ENCODE data around the gene SF3B2.

DNA sequence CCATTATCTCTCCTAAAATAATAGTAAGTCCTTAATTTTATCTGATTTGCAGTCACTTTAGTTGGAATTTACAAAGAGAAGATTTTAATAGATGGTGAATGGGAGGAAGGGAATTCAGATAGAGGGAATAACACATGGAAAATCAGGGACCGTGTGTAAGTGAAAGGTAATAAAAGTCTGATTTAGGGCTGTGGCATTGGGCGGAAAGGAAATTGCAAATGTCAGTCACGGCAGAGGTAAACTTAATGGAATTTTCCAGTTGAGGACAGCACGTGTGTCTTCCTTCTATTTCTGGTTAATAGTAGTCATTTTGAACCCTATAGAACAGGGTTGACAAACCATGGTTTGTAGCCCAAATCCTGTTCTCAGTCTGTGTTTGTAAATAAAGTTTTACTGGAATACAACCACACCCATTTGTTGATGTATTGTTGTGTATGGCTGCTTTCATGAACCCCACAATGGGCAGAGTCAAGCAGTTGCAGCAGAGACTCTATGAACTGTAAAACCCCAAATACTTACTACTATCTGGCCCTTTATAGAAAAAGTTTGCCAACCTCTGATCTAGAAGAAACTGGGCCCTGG lies 52.0 kb downstream of the SF3B2 start:
- TF ChIP-seq, protein P1, sequence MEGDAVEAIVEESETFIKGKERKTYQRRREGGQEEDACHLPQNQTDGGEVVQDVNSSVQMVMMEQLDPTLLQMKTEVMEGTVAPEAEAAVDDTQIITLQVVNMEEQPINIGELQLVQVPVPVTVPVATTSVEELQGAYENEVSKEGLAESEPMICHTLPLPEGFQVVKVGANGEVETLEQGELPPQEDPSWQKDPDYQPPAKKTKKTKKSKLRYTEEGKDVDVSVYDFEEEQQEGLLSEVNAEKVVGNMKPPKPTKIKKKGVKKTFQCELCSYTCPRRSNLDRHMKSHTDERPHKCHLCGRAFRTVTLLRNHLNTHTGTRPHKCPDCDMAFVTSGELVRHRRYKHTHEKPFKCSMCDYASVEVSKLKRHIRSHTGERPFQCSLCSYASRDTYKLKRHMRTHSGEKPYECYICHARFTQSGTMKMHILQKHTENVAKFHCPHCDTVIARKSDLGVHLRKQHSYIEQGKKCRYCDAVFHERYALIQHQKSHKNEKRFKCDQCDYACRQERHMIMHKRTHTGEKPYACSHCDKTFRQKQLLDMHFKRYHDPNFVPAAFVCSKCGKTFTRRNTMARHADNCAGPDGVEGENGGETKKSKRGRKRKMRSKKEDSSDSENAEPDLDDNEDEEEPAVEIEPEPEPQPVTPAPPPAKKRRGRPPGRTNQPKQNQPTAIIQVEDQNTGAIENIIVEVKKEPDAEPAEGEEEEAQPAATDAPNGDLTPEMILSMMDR (conservative IDR thresholded peaks at IDR 0.05; ENCODE audit: low read depth, low read length) = no peak
- no peak for TF ChIP-seq EZH2 (IDR thresholded peaks at IDR 0.05; ENCODE audit: borderline replicate concordance, low read depth, low read length, poor library complexity, severe bottlenecking)
